ENCODE results near the gene IRF2BPL.

- no peak for TF ChIP-seq EP300 (IDR thresholded peaks at IDR 0.05; ENCODE audit: borderline replicate concordance in 1 of 2, low read depth in 2 of 2, low read length in 2 of 2)
- TF ChIP-seq BACH1 (IDR thresholded peaks at IDR 0.05; ENCODE audit: low read length) = no peak
- no peak for TF ChIP-seq RAD21 (IDR thresholded peaks at IDR 0.05 in 1 of 2, conservative IDR thresholded peaks at IDR 0.05 in 1 of 2; ENCODE audit: low read depth in 2 of 2, low read length in 2 of 2)
- no peak for TF ChIP-seq CTCF (IDR thresholded peaks at IDR 0.05; ENCODE audit: control extremely low read depth in 1 of 3, insufficient read depth in 1 of 3, low read depth in 1 of 3, low read length in 3 of 3)
Observed at GRCh38 chr14:77032491-77032843, 4.0 kb upstream of the IRF2BPL start.
